CD4-positive, alpha-beta T cell treated with Interleukin-21 for 1 hour (primary cell): ENCODE results near the gene BBC3.
"Not testable (repeated sequence)": the region's sequence is repeated elsewhere in the genome, so short reads cannot be mapped to it uniquely, and the experiment has no call there.

Experiments
- DNase-seq: peaks from one replicate; pipeline ENCODE4 v3.0.0-alpha.2; 2020

BBC3 gene

GRCh38 chr19:47230921-47231214, at the start of gene BBC3:
BBC3 (minus strand) TSS chr19:47231199; CDS start chr19:47228431, 2,768 bp downstream.
- no peak for DNase-seq

- peak; percentile 62 for DNase-seq
Observed at GRCh38 chr19:47280183-47280797, 49.3 kb upstream of the BBC3 start.

- not testable (repeated sequence) for DNase-seq
Observed at GRCh38 chr19:47276513-47276912, 45.5 kb upstream of the BBC3 start.

- no peak for DNase-seq
Observed at GRCh38 chr19:47275791-47276461, 44.9 kb upstream of the BBC3 start.

- no peak for DNase-seq
Observed at GRCh38 chr19:47274891-47275761, 44.1 kb upstream of the BBC3 start.

- peak; percentile 98 for DNase-seq
Observed at GRCh38 chr19:47274071-47274890, 43.3 kb upstream of the BBC3 start, which contains the start of gene INAFM1. INAFM1 (plus strand) TSS chr19:47274885; CDS start chr19:47274920, 35 bp downstream.

- DNase-seq = peak; percentile 94
Observed at GRCh38 chr19:47273313-47274070, 42.5 kb upstream of the BBC3 start.

- DNase-seq = no peak
Observed at GRCh38 chr19:47272448-47273312, 41.7 kb upstream of the BBC3 start.

GRCh38 chr19:47271949-47272348, 41.0 kb upstream of the BBC3 start:
- no peak for DNase-seq

- no peak for DNase-seq
Observed at GRCh38 chr19:47270408-47270807, 39.4 kb upstream of the BBC3 start.

GRCh38 chr19:47269596-47269995, 38.6 kb upstream of the BBC3 start:
- DNase-seq = no peak

- DNase-seq = no peak
Observed at GRCh38 chr19:47268028-47268427, 37.0 kb upstream of the BBC3 start.

GRCh38 chr19:47267350-47267759, 36.4 kb upstream of the BBC3 start:
- DNase-seq = no peak

- DNase-seq = no peak
Observed at GRCh38 chr19:47266401-47266941, 35.5 kb upstream of the BBC3 start.

- DNase-seq = no peak
Observed at GRCh38 chr19:47264629-47265028, 33.6 kb upstream of the BBC3 start.

GRCh38 chr19:47261946-47262793, 31.2 kb upstream of the BBC3 start:
- not testable (repeated sequence) for DNase-seq

GRCh38 chr19:47260476-47260875, 29.5 kb upstream of the BBC3 start:
- DNase-seq = no peak

- no peak for DNase-seq
Observed at GRCh38 chr19:47258895-47259555, 28.0 kb upstream of the BBC3 start.

- DNase-seq = no peak
Observed at GRCh38 chr19:47258434-47258833, 27.4 kb upstream of the BBC3 start.
